GM21825 (cell line): ENCODE results near the gene STXBP6.

Experiments used
- ATAC-seq: cut with Tn5 transposase; IDR thresholded peaks from one replicate; pipeline ENCODE4 v1.9.1; 2021; ENCODE audit warnings: mild to moderate bottlenecking, moderate library complexity; ENCODE audit not compliant: unreplicated experiment

STXBP6 gene

DNA sequence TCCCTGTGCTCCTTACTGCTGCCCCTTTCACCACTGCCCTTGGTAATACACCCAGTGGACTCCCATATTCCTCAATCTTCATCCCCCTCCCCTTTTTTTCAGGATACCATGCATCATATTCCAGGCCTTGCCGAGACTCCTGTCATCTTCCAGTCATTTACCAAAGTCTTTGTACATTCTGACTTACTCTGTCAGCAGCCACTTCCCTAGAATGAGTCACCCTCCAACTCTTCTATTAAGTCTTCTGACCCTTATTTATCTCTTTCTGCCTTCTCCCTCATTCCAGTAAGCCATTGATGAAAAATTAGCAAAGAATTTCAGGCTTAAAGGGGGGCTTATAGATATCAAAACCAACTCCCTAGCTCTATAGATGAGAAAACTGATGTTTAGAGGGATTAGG, 128.0 kb downstream of the STXBP6 start:
- no peak for ATAC-seq

DNA sequence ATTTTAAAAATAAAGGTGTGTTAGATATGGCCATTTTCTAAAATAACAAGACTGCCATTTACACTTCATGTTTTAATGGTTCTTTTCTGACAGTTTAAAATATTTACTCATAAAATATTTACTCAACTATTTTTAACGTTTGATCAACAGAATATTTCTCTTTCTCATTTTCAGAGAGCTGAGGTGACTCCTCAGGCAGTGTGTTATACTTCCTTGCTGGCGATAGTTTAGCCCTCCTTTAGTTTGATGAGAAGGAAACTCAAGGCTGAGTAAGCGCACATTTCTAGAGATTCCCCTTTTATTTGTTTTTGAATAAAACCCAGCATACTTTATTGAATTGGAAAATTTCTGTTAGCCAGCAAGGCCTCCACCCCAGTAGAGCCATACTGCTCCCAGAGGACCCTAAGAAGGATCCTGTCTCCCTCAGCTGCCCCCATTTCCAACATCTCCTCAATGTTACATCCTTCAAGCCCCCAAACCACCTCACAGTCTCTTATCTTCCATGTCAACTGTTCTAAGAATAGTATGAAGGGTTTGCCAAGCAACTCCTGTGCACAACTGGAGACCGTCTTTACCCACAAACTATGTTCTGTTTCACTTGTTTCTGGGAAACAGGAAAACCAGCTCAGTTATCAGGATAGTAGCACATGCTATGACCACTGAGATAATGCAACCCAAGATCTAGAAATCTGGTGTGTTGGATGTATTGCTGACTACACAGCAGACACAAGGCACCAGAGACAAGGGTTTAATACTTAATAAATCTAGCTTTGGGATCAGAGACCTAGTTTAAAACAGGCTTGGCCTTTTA, 129.5 kb downstream of the STXBP6 start:
- no peak for ATAC-seq

DNA sequence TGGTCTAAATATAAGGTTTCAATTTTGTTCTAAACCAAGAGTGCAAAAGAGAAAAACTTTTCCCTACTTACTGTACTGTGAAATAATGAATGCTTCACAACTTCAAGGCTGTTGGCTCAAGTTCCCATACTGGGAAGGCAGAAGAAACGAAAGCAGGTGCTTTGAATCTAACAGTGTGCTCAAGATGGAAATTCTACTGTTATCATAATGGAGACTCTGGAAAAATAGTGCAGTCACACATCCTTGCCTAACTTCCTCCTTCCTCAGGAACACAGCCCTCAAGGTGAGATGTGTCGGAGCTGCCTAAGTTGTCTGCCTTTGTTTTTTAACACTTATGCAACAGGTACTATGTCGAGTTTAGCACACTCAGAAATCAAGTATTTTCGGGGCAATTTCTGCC, 131.1 kb downstream of the STXBP6 start:
- no peak for ATAC-seq

DNA sequence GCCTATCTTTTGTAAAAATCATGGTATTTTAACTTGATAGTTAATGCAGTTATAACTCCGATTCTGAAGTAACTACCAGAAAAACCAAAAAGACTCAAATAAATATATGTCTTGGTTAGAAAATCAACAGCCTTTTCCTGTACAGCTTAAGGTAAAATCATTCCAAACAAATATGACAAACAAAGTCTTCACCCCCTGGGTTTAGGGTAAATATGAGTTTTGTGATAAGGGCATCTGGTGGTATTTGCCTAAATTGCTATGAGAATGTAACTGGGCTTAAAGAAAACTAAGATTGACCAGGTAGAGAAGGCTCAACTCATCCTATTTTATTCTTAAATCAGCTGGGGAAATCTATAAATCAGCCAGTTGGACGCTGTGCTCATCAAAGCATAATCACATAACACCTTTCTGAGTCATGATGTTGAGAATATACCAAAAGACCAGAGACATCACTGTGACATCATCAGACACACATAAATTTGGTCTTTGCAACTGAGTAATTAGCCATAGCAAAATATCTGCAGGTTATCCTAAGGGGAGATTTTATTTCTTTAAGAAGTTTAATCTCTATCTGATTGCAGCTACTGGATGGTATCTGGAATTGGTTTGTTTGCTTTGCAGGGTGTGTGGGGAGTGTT, 133.9 kb downstream of the STXBP6 start:
- ATAC-seq: no peak

- no peak for ATAC-seq
Observed at GRCh38 chr14:24915403-24915921, 134.5 kb downstream of the STXBP6 start.

- no peak for ATAC-seq
Observed at GRCh38 chr14:24913746-24914145, 136.2 kb downstream of the STXBP6 start.

DNA sequence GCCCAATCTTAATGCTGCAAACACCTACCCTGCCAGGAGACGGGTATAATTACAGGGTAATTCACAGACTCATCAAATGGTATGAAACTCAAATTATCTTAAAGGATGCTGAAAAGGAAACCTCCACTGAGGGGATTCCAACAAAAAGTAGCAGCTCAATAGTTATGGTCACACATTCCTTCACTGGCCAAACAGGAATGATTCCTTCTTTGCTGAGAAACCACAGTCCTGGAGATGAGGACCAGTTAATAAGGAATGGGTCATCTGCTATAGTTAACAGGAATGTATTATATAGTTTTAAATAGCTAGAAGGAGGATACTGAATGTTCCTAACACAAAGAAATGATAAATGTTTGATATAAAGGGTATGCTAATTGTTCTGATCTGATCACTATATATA, 136.9 kb downstream of the STXBP6 start:
- ATAC-seq: no peak

GRCh38 chr14:24911324-24912109, 138.4 kb downstream of the STXBP6 start:
- no peak for ATAC-seq

DNA sequence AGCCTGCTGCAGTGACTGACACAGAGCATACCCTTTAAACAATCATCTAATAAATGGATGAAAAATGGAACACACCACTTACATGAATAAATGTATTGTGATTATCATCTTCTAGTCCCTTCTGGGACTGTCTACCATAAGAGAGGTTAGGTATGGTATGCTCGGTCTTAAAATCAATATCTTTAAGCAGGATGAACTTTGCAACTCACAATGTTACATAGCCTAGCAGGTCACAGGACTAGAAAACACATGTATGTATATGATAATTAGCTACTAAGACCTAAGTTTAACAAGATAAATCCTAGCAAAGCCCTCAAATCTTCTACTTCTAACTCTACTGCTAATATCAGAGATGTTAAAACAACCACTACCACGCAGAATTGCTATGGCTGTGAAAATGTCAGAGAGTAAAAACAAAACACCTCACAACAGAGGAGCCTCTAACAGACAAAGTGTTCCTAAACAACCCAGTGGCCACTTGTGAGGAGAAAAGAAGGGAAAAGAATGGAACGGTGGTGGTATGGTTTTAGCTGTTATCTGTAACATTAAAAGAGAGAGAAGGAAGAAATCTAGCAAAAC, 139.4 kb downstream of the STXBP6 start:
- ATAC-seq: no peak

GRCh38 chr14:24909523-24910302, 140.2 kb downstream of the STXBP6 start:
- no peak for ATAC-seq

DNA sequence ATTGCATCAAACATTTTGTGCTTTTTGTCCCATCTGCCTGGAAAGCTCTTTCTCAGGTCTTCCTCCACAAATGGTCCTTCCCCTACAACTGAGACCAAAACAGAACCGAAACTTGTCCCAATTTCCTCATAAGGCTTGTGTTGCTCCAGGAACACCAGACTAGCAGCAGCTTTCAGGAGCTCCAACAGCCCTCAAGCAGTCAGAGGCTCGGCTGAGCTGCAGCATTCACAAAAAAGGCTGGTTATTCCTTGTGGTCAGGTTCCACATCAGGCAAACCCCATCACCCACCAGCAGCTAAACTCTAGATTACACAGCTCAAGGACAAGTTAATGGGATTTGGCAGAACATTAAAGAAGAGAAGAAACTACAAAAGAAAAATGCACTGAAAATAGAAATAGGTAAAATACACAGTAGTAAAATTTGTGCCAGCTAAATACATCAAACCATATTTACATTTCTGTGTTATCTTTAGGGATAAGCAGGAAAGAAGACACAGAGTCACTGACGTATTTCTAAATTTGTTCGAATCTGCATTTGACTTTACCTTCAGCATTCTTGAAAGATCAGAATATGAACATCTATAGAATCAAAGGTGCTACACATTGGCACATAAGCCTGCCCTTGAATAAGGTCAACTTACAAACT, 141.2 kb downstream of the STXBP6 start:
- ATAC-seq: no peak

DNA sequence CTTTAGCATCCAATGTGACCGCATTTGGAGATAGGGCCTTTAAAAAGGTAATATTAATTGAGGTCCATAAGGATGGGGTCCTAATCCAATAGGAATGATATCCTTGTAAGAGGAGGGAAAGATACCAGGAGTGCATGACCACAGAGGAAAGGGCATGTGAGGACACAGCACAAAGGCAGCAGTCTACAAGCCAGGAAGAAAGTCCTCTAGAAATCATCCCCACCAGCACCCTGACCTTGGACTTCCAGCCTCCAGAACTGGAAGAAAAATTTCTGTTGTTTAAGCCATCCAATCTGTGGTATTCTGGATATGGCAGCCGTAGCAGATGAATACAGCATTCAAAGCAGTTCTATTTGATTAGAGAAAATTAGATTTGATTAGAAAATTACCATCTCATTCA, 145.4 kb downstream of the STXBP6 start:
- no peak for ATAC-seq

GRCh38 chr14:24903337-24903736, 146.6 kb downstream of the STXBP6 start:
- no peak for ATAC-seq

DNA sequence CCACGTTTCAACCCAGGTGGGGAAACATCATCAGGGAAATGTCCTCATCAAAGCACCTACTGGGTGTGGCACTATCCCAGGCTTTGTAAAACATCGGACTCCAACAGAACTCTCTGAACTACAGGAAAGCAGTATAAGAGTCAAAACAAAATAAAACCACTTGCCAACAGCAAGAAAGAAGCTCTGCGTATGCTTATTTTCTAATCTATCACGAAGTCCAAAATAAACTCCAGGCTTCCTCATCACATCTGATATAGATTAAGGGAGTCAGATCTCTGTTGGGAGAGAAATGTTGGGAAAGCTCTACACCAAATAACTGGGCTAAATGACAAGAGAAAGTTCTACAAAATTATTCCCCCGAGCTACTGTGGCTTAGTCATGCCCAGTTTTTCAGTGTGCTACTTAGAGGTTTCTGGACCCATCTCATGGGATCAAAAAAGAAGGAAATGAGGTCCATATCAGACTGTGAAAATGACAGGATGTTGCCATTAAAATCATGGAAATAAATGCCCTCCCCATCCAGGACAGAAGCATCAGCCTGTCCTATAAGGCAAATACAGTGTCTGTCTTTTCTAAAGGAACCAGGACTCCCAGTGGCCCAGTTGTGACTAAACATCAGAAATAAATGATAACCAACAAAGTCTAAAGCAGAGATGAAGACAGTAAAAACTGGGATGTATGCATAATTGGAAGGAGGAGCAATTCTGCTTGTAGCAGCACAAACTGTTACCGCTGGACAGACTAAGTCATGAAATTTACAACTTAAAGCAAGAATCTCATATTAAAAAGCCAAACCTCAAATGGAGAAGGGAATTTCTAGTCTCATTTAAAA, 149.5 kb downstream of the STXBP6 start:
- no peak for ATAC-seq

DNA sequence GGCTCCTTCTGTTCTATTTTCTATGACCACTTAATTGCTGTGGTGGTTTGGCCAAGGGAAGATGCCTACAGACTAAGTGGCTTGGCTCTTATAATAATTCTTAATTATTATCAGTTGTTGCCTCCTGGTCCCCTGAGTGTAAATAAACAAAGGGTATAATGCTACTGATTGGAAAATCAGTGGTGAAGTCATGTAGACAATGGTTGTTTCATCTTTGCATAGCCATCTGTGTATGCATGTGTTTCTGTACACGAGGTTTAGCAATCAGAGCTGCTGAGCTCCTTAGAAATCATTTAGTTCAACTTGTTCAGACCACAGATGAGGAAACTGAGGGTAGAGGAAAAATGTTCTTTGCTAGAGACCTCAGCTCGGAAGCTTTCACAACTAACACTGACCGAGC, 152.2 kb downstream of the STXBP6 start:
- no peak for ATAC-seq

- no peak for ATAC-seq
Observed at GRCh38 chr14:24895622-24896021, 154.3 kb downstream of the STXBP6 start.

GRCh38 chr14:24895243-24895583, 154.7 kb downstream of the STXBP6 start:
- ATAC-seq: no peak

DNA sequence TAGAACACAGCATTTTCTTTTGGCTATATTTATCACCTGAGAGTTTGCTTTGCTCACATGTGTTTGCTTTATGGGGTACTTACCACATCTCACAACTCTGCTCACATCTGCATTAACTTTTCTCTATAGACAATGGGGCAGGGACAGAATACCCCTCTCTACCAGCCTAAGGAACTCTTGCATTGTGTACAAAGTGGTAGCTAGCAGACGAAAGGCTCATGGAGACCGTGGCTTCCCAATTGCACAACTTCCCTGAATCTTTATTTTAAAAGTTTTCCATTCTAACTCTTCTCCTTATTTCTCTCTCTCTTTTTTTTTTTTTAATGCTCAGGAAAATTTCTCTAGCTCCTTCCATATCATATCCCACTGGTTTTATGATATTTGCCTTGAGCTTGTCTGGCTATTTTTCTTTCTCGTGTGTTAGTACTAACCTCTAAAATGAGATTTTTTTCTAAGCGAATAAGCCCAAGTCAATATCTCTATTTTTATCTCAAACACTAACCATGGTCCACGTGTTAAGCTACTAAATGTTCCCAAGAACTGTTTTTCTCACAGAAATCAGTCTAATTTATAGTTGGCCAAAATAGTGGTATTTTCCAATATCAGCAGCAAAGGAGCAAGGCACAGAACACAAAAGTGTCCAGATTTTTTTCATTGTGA, 155.2 kb downstream of the STXBP6 start:
- ATAC-seq: no peak
